ENCODE measurements around the gene KCNT2. TPM values are rescaled to one million over a fixed set of nuclear protein-coding genes. Genes with fewer than 3 reads are reported as not detected.

Gene KCNT2
- total RNA-seq, 1 experiment from 2014 or later: 0.41 TPM

DNA sequence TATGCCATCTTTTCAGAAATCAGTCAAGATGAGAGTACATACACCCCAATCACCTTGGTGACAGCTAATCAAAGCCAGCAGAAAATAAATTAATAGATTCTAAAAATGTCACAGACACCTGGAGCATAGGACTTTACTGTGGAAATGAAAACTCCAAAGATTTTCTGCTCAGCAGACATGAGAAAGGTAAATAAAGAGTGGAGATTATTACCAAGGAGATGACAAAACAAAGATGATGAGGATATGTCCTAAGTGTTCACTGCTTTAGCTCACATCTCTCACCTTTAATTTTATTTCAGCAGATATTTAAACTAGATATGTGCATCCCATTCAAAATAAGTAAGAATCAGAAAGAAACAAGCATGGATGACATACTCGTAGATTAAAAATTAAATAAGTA lies 14.8 kb upstream of the KCNT2 start:
- Histone ChIP-seq H3K27ac (ENCODE audit: low read length) (no peak overlapping the region), H3K4me3 (ENCODE audit: low read depth in 2 of 2, low read length in 2 of 2) (no peak overlapping the region), H3K27me3 (ENCODE audit: control insufficient read depth, insufficient read depth, low read length) (no peaks in the 10 kb centered on the region), H3K36me3 (ENCODE audit: control insufficient read depth, insufficient read depth, low read length) (no peaks in the 10 kb centered on the region), H3K4me1 (ENCODE audit: control insufficient read depth, insufficient read depth, low read length) (no peaks in the 10 kb centered on the region), H3K9me3 (ENCODE audit: control insufficient read depth, insufficient read depth, low read depth, low read length) (no peaks in the 10 kb centered on the region)
- CTCF ChIA-PET: no interaction called here
- POLR2A ChIA-PET: no interaction called here
- in situ Hi-C loops (cut with HindIII; ENCODE audit: low pct_unique_long_range_greater_than_20kb, low sequenced_read_pairs) (no loop called here), intact Hi-C loops (cut with micrococcal nuclease; ENCODE audit: unreplicated experiment) (no loop called here)
- TF ChIP-seq, protein P1, sequence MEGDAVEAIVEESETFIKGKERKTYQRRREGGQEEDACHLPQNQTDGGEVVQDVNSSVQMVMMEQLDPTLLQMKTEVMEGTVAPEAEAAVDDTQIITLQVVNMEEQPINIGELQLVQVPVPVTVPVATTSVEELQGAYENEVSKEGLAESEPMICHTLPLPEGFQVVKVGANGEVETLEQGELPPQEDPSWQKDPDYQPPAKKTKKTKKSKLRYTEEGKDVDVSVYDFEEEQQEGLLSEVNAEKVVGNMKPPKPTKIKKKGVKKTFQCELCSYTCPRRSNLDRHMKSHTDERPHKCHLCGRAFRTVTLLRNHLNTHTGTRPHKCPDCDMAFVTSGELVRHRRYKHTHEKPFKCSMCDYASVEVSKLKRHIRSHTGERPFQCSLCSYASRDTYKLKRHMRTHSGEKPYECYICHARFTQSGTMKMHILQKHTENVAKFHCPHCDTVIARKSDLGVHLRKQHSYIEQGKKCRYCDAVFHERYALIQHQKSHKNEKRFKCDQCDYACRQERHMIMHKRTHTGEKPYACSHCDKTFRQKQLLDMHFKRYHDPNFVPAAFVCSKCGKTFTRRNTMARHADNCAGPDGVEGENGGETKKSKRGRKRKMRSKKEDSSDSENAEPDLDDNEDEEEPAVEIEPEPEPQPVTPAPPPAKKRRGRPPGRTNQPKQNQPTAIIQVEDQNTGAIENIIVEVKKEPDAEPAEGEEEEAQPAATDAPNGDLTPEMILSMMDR (IDR thresholded peaks at IDR 0.05): no peak
- TF ChIP-seq, protein P2, sequence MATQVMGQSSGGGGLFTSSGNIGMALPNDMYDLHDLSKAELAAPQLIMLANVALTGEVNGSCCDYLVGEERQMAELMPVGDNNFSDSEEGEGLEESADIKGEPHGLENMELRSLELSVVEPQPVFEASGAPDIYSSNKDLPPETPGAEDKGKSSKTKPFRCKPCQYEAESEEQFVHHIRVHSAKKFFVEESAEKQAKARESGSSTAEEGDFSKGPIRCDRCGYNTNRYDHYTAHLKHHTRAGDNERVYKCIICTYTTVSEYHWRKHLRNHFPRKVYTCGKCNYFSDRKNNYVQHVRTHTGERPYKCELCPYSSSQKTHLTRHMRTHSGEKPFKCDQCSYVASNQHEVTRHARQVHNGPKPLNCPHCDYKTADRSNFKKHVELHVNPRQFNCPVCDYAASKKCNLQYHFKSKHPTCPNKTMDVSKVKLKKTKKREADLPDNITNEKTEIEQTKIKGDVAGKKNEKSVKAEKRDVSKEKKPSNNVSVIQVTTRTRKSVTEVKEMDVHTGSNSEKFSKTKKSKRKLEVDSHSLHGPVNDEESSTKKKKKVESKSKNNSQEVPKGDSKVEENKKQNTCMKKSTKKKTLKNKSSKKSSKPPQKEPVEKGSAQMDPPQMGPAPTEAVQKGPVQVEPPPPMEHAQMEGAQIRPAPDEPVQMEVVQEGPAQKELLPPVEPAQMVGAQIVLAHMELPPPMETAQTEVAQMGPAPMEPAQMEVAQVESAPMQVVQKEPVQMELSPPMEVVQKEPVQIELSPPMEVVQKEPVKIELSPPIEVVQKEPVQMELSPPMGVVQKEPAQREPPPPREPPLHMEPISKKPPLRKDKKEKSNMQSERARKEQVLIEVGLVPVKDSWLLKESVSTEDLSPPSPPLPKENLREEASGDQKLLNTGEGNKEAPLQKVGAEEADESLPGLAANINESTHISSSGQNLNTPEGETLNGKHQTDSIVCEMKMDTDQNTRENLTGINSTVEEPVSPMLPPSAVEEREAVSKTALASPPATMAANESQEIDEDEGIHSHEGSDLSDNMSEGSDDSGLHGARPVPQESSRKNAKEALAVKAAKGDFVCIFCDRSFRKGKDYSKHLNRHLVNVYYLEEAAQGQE (IDR thresholded peaks at IDR 0.05; ENCODE audit: insufficient read depth in 1 of 2, low read depth in 2 of 2, low read length in 1 of 2): no peak
- TF ChIP-seq TCF7L2 (IDR thresholded peaks at IDR 0.05; ENCODE audit: low read depth, low read length) (no peak), POLR2AphosphoS5 (IDR thresholded peaks at IDR 0.05; ENCODE audit: low read depth, low read length) (no peak), SIN3A (IDR thresholded peaks at IDR 0.05; ENCODE audit: borderline replicate concordance, insufficient read depth, low read depth, low read length) (no peak)
- ATAC-seq (no peak), DNase-seq (ENCODE audit: low read depth, low spot score) (no peak)
- BruUV-seq (replicated peaks): no TSS peak

DNA sequence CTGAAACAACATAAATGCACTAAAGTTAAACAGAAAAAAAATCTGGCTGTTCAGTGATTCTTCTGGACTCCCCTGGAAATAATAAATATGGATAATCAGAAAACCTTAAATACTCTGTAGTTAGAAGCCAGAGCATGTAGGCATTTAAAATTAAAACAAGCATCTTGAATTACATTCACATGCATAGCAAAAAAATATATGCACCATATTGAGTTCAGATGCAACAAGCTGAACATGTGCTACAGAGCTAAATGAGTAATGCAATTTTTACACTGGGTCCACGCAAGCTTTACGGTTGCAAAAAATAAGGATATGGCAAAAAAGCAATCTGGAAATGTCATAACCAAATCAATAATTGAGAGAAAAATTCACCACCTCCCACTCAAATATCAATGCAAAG lies 11.5 kb upstream of the KCNT2 start:
- no peaks in the 10 kb centered on the region for H3K36me3 ChIP-seq (ENCODE audit: control insufficient read depth, insufficient read depth, low read length)
- H3K4me3 ChIP-seq (ENCODE audit: low read depth in 2 of 2, low read length in 2 of 2): no peak overlapping the region
- no peaks in the 10 kb centered on the region for H3K27me3 ChIP-seq (ENCODE audit: control insufficient read depth, insufficient read depth, low read length)
- BruUV-seq (replicated peaks): no TSS peak
- DNase-seq (ENCODE audit: low read depth, low spot score) (no peak), ATAC-seq (no peak)
- no peaks in the 10 kb centered on the region for H3K9me3 ChIP-seq (ENCODE audit: control insufficient read depth, insufficient read depth, low read depth, low read length)
- intact Hi-C loops (cut with micrococcal nuclease; ENCODE audit: unreplicated experiment): no loop called here
- H3K27ac ChIP-seq (ENCODE audit: low read length): no peak overlapping the region
- TF ChIP-seq SIN3A (IDR thresholded peaks at IDR 0.05; ENCODE audit: borderline replicate concordance, insufficient read depth, low read depth, low read length): no peak
- TF ChIP-seq, protein P1 (IDR thresholded peaks at IDR 0.05): no peak
- no peak for TF ChIP-seq POLR2AphosphoS5 (IDR thresholded peaks at IDR 0.05; ENCODE audit: low read depth, low read length)
- no peak for TF ChIP-seq TCF7L2 (IDR thresholded peaks at IDR 0.05; ENCODE audit: low read depth, low read length)
- TF ChIP-seq, protein P2 (IDR thresholded peaks at IDR 0.05; ENCODE audit: insufficient read depth in 1 of 2, low read depth in 2 of 2, low read length in 1 of 2): no peak
- in situ Hi-C loops (cut with HindIII; ENCODE audit: low pct_unique_long_range_greater_than_20kb, low sequenced_read_pairs): no loop called here
- ChIA-PET POLR2A (no interaction called here), CTCF (no interaction called here)
- H3K4me1 ChIP-seq (ENCODE audit: control insufficient read depth, insufficient read depth, low read length): no peaks in the 10 kb centered on the region
